NCI-H510A (cell line): Measurements from ENCODE around the gene MED13L.

ENCODE experiments used
- DNase-seq: peaks from one replicate; lab custom pipeline; 2025; lab: John Stamatoyannopoulos, UW

MED13L gene

GRCh38 chr12:115944392-115944742 is 333.1 kb downstream of the MED13L start:
- DNase-seq, result no peak

DNA sequence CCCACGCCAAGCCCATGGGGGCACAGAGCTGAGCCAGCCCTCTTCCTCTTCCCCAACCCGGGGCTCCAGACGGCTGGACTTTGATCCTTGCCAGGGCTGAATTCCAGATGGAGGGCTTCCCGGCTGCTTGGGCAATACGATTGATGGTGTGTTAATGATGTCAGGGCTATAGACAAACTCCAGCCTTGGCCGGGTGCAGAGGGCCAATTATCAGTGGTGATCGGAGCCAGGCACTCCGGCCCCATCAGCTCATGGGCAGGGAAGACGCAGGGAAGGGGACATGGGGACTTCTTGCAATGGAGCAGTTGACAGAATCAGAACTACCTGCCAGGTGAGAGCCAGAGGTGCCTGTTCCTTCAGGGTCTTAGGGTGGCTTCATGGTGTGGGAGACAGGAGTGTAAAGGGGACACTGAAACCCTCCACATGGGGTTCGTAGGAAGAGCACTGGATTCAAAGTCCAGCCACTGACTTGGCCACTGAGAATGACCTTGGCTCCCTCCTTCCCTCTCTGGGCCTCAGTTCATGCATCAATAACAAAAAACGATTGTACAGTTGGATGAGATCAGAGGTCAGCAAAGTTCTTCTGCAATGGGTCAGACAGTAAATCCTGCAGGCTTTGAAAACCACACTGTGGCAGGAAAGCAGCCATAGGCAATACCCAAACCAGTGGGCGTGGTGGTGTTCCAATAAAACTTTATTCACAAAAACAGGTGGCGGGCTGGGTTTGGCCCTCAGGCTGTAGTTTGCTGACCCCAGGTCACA is 333.7 kb downstream of the MED13L start:
- no peak for DNase-seq

DNA sequence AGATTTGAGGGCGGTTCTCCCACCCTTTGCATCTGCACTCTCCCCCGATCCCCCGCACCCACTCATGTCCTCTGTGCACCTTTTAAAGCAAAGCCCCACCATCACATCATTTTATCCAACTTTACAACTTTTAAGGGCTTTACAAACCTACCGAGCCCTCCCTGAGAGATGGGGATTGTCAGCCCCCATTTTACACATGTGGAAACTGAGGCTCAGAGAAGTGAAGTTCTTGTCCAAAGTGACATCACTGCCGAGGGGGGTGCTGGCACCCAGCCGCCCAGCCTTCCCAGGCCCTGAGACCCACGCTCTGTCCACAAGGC is 334.2 kb downstream of the MED13L start:
- DNase-seq, result no peak

DNA sequence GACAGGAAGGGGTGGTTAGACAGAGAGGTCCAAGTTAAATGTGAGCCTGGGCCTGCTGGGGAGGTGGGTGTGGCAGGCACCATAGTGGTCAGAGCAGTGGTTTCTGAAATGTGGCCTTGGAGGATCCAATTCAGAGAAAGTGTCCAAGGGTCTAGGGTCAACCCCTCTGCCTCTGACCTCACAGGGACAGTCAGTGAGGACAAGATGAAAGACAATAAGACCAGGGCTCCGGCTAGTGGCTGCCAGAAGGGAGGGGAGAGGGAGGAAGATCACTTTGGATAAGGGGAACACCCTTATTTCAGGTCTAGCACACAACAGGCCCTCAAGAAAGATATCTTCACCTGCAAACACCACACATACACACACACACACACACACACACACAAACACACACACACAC is 335.1 kb downstream of the MED13L start:
- no peak for DNase-seq

DNA sequence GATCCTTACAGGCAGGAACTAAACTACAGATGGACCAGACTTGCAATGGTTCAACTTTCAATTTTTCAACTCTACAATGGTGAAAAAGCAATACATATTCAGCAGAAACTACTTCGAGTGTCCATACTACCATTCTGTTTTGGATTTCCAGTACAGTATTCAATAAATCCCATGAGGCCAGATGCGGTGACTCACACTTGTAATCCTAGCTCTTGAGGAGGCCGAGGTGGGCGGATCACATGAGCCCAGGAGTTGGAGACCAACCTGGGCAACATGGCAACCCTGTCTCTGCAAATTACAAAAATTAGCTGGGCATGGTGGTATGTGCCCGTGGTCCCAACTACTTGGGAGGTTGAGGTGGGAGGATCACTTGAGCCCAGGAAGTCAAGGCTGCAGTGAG is 336.1 kb downstream of the MED13L start:
- no peak for DNase-seq

DNA sequence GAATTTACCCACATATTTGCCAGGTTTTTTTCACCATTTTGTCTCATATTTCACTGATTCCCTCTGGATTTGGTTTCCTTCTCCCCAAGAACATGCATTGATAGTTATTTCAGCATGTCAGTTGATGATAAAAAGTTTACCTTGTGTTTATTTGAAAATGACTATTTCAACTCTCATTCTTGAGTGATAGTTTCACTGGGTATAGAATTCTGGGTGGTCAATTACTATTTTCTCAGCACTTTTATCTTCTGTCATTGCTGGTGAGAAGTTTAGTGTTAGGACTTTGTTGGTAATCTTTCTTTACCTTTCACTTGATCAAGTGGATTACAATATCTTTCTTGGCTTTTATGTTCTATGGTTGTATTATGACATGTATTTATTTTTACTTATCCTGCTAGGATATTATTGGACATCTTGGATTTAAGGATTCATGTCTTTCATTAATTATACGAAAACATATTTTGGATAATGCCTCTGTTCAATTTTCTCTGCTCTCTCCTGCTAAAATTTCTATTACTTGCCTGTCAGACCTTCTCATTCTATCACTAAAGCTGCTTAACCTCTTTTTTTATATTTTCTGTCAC is 338.6 kb downstream of the MED13L start:
- DNase-seq, result no peak

DNA sequence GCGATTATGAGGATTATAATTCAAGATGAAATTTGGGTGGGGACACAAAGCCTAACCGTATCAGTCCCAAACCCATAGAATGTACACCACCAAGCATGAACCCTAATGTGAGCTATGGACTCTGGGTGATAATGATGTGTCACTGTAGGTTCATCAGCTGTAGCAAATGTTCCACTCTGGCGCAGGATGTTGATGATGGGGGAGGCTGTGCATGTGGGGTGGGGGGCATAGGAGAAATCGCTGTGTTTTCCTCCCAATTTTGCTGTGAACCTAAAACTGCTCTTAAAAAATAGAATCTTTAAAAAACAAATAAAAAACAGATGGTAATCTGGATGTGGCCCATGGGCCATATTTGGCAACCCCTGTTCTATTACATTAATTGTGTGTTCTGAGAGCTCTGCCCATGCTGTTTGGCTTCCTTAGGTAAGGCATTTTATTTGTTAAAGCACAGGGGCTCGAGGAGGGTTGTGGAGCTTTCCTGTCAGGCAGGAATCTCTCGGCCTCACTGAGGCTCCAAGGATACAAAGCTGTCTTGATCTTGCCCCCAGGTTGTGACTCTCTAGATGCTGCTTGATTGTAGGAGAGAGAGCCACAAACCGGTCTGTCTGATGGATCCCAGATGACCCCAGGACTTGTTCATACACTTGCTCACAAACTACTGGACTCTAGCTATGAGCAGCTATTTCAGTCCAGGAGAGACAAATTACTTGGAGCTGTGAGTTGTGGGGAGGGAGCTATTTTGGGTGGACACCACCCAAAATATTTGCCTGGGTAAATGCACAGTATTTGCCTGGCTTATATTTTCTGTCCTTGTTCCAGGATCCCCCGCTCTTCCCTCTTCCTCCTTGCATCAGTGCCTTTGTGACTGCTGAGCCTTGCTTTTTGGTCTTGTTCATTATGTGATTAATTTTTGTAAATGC is 340.2 kb downstream of the MED13L start:
- DNase-seq, result no peak

- no peak for DNase-seq
Observed at GRCh38 chr12:115934877-115935276, 342.6 kb downstream of the MED13L start.

DNA sequence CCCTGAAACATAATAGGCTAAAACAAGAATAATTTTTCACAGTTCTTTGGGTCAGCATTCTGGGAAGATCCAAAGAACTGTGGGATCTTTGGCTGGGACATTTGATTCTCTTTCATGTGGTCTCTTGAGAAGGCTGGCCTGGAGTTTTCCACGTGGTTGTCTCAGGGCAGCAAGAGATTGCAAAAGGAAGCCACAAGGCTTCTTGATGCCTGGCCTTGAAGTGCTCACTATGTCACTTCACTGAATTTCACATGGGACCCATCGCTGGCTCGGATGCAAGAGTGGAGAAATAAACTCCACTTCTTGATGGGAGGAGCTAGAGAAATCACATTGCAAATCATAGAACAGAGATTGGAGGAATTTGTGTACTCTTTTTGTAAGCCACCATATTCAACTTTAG is 343.4 kb downstream of the MED13L start:
- DNase-seq, result no peak

GRCh38 chr12:115932066-115932465 is 345.4 kb downstream of the MED13L start:
- DNase-seq, result no peak

DNA sequence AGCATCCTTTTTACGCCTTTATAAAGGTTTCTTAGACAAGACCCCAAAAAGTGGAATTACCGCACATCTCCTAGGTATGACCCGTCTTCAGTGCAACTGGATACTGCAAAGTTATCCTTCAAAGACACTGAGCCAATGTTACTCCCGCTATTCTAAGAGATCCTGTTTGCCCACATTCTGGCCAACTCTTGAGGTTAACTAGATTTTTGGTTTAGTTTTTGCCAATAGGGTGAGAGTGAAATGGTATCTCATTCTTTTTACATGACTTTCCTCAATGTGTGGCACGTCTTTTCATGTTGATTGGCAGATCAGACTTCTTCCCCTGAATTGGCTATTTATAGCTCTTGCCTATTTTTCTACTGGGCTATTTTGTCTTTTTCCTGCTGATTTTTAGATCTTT is 347.2 kb downstream of the MED13L start:
- DNase-seq, result no peak

DNA sequence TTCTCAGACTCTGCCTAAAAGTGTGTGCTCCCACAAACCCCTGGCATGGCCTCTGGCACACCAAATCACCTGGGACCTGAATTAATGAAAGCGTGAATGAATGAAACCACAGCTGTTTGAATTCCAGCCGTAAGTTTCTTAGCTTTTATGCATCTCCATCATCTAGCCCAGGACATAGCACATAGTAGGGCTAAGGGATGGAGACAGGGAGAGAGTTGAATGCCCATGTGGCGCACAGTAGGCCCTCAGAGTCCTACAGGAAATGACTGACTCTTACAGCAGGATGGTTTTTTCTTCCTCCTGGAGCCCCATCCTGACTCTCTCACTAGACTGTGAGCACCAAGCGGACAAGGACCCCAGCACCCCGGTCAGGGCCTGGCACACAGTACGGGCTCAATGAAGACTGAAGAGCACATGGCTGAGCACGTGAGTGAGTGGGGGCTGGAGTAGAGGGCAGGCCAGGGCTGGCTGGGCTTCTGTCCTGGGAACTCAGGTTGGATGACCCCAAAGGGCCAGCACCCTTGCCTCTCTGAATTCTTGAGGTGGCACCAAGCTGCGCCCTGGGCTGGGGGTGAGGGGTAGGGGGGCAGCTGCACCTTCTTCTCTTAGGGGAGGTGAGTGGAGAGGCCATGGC is 351.3 kb downstream of the MED13L start:
- DNase-seq, result no peak

- no peak for DNase-seq
Observed at GRCh38 chr12:115923851-115924250, 353.6 kb downstream of the MED13L start.

- DNase-seq, result no peak
Observed at GRCh38 chr12:115922952-115923564, 354.4 kb downstream of the MED13L start.

DNA sequence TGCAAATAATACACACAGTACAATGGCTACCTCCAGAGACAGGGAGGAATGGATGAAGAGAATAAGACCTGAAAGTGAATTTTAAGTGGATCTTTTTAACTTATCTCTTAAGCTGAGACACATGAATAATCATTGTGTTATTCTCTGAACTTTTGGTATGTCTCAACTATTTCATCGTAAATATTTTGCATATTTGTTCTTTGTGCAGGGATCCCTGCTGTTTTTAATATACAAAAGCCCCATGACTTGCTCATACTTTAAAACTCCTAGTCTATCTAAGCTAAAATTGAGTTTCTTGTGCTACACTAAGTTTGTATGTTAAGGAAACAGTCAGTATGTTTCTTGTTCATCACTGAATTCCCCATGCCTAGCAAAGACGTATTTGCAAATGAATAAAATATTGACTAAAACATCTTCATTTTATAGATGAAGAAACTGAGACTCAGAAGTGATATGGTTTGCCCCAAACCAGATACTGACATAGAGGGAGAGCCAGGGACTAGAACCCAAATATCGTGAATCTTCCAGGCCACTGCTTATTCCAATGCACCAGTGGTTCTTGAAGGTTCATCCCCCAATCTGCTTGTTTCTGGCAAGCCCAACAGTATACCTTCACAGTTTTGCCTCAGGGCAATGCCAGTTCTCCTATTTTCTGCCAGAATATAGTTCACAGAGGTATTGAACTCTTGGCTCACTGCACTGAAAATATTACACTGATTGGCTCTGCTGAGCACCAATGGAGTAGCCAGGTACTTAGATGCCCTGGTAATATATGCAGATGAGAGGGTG is 356.9 kb downstream of the MED13L start:
- DNase-seq, result no peak

- no peak for DNase-seq
Observed at GRCh38 chr12:115918763-115919162, 358.7 kb downstream of the MED13L start.

DNA sequence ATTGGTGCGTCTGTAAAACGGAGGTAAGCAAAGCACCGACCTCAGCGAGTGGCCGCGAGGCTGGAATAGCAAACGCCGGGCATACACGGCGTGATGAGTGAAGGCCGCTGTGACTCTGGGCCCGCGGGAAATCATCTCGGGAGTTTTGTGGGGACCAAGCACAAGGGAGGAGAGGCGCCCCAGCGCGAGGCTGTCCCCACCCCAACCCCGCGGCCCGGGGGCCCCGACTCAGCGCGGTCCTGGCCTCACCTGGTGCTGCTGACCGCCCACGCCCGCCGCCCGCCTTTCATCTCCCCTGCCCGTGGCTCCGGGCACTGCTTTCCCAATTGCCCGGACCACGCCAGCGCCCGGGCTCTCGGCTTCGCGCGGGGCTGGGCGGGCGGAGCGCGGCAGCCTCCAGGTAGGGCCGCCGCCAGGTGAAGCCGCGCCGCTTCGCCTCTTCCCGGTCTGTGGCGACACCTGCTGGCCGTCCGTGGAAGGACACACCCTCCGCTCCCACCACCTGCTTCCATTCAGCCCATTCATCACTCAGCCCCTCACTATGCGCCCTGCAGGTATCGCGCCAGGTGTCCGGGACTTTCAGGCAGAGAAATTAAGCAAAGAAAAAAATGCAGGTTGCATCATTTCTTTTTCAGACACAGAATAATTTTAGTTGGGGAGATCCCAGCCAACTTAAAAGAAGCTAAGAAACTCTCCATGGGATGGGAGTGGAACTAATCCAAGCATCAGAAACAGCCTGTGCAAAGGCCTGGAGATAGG is 360.4 kb downstream of the MED13L start:
- peak; percentile 78 for DNase-seq

GRCh38 chr12:115914122-115914521 is 363.4 kb downstream of the MED13L start:
- no peak for DNase-seq

- DNase-seq, result no peak
Observed at GRCh38 chr12:115912440-115912839, 365.1 kb downstream of the MED13L start.

DNA sequence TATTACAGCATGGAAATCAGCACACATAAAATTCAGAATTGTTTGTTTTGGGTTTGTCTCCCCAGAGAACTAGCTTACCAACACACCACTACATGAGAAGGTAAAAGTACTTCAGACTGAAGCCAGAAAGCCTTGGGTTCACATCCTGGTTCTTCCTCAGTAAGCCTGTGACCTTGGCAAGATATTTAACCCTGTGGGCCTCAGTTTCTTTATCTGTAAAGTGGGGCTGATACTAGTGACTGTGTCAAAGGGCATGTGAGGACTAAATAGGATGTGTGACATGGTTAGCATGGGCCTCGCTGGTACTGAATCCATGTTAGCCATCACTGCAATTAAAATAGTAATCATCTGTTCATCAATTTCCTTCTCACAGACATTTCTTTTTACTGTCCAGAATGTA is 366.1 kb downstream of the MED13L start:
- no peak for DNase-seq

DNA sequence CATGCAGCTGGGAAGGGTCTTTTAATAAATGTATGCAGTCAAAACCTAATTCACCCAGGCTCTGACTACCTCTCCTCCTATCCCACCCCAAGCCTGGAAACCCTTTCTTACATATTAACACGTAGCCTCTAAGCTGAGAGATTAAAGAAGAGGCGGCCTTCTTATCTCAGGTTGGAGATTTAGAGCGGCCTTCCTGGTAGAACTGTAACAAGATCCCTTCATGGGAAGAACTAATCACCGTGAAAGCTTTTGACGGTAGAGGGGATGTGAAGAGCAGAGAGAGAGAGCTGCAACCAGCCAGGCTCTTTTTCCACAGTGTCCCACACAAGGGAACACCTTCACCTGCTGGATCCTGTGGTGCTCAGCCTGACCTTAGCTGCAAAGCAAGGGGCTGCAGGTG is 367.4 kb downstream of the MED13L start:
- DNase-seq, result peak; percentile 58
